ENCODE measurements around the gene TMEM218.

GRCh38 chr11:125123194-125123946 lies 11.9 kb upstream of the TMEM218 start:
- no peak for TF ChIP-seq CTCF (IDR thresholded peaks at IDR 0.05; ENCODE audit: borderline replicate concordance, extremely low read depth, low read length, poor library complexity, severe bottlenecking)
- TF ChIP-seq EZH2 (IDR thresholded peaks at IDR 0.05; ENCODE audit: borderline replicate concordance, low read depth, low read length, severe bottlenecking): no peak
